B cell (primary cell): ENCODE measurements around the gene NFIC. TPM values are rescaled to one million over a fixed set of nuclear protein-coding genes. Genes with fewer than 3 reads are reported as not detected.

Experiments
- ATAC-seq: fragments of 200-7000 bp; cut with Tn5 transposase; one replicate; pipeline ENCODE4 v1.10.0; 2021; ENCODE audit warnings: low read depth, mild to moderate bottlenecking, moderate number of reproducible peaks, moderate library complexity
- CTCF ChIA-PET: fragments of 350-600 bp; sonication (Branson Sonifier 250); formaldehyde crosslinking; loops from one replicate; lab custom pipeline; 2021; ENCODE audit warnings: antibody characterized with exemption, inconsistent platforms; lab: Charles Lee
- POLR2A ChIA-PET: fragments of 350-600 bp; sonication (Branson Sonifier 250); formaldehyde crosslinking; loops from one replicate; lab custom pipeline; 2021; ENCODE audit warnings: antibody characterized with exemption; lab: Charles Lee
- DNase-seq: peaks from one replicate; pipeline ENCODE4 v3.0.0; 2013
- H2AFZ ChIP-seq: 2 replicates; pipeline ENCODE4 v1.6.1; 2012; ENCODE audit warnings: mild to moderate bottlenecking, low read depth, low read length; ENCODE audit not compliant: insufficient read depth, poor library complexity, severe bottlenecking
- H3K27ac ChIP-seq, 2 donors: 1 replicate in 1 of 2; 2 replicates in 1 of 2; pipeline ENCODE4 v1.5.1; 2012 to 2013; ENCODE audit warnings: low read length in 2 of 2, mild to moderate bottlenecking in 2 of 2, moderate library complexity in 1 of 2
- H3K27me3 ChIP-seq, 4 experiments: fragments of 200-600 bp in 1 of 4; sonication (generic) in 1 of 4; replicated peaks in 1 of 4; 1 replicate in 2 of 4; 2 replicates in 2 of 4; pipeline versions ENCODE4 v1.6.1 to v1.7.0; 2013 to 2016; ENCODE audit warnings: low read length in 3 of 4, mild to moderate bottlenecking in 2 of 4, mixed read lengths in 1 of 4, moderate library complexity in 1 of 4; ENCODE audit not compliant: insufficient read depth in 4 of 4, control insufficient read depth in 3 of 4; ENCODE audit errors: control extremely low read depth in 1 of 4
- H3K36me3 ChIP-seq, 2 experiments: replicated peaks in 1 of 2; 1 replicate in 1 of 2; 2 replicates in 1 of 2; pipeline versions ENCODE4 v1.6.1 to v1.7.1; 2013; ENCODE audit warnings: low read length in 1 of 2; ENCODE audit not compliant: insufficient read depth in 2 of 2, control insufficient read depth in 1 of 2; ENCODE audit errors: control extremely low read depth in 1 of 2, extremely low read depth in 1 of 2
- H3K4me1 ChIP-seq, 2 donors: fragments of 200-600 bp in 1 of 2; sonication (generic) in 1 of 2; 1 replicate in 1 of 2; 2 replicates in 1 of 2; pipeline versions ENCODE4 v1.5.1 to v1.6.1; 2013 to 2017; ENCODE audit warnings: low read length in 2 of 2; ENCODE audit not compliant: control insufficient read depth in 2 of 2, insufficient read depth in 2 of 2
- H3K4me2 ChIP-seq: replicated peaks from 2 replicates; pipeline ENCODE3; 2012; ENCODE audit warnings: mild to moderate bottlenecking, low read depth, low read length; ENCODE audit not compliant: poor library complexity, severe bottlenecking
- H3K4me3 ChIP-seq, 5 experiments: fragments of 200-600 bp in 1 of 5; sonication (generic) in 1 of 5; 1 replicate in 3 of 5; 2 replicates in 2 of 5; pipeline versions ENCODE4 v1.5.1 to v1.7.0; 2011 to 2016; ENCODE audit warnings: low read length in 4 of 5, mild to moderate bottlenecking in 4 of 5, low read depth in 2 of 5, control low read depth in 1 of 5, moderate library complexity in 1 of 5; ENCODE audit not compliant: insufficient read depth in 1 of 5; ENCODE audit errors: control extremely low read depth in 1 of 5, extremely low read depth in 1 of 5
- H3K79me2 ChIP-seq: fragments of 200-600 bp; sonication (generic); one replicate; pipeline ENCODE4 v1.6.0; 2016; ENCODE audit warnings: low read length; ENCODE audit not compliant: control insufficient read depth, insufficient read depth
- H3K9ac ChIP-seq: fragments of 200-600 bp; sonication (generic); 2 replicates; pipeline ENCODE4 v1.6.1; 2017; ENCODE audit warnings: mild to moderate bottlenecking, low read length, moderate library complexity
- H3K9me3 ChIP-seq, 3 donors: one replicate each; pipeline versions ENCODE4 v1.6.1 to v1.7.1; 2013; ENCODE audit warnings: low read length in 2 of 3; ENCODE audit not compliant: control insufficient read depth in 2 of 3, insufficient read depth in 1 of 3; ENCODE audit errors: control extremely low read depth in 1 of 3
- H4K20me1 ChIP-seq: 2 replicates; pipeline ENCODE4 v1.6.0; 2012; ENCODE audit warnings: mild to moderate bottlenecking, low read length; ENCODE audit not compliant: insufficient read depth, control insufficient read depth, poor library complexity, severe bottlenecking
- H3K27ac Mint-ChIP-seq: one replicate; pipeline ENCODE4 v1.8.0; 2021; ENCODE audit warnings: mixed read lengths
- H3K27me3 Mint-ChIP-seq: one replicate; pipeline ENCODE4 v1.8.0; 2021; ENCODE audit warnings: mixed read lengths
- H3K4me1 Mint-ChIP-seq: one replicate; pipeline ENCODE4 v1.8.0; 2021; ENCODE audit warnings: mixed read lengths
- H3K4me3 Mint-ChIP-seq: one replicate; pipeline ENCODE4 v1.8.0; 2021; ENCODE audit warnings: mixed read lengths
- H3K9me3 Mint-ChIP-seq: one replicate; pipeline ENCODE4 v1.8.0; 2022; ENCODE audit warnings: mixed read lengths; ENCODE audit not compliant: insufficient read depth
- CTCF ChIP-seq: fragments of 200-600 bp; IDR thresholded peaks from one replicate; pipeline ENCODE4 v1.8.0; 2022; ENCODE audit warnings: antibody characterized with exemption, mild to moderate bottlenecking
- EZH2 ChIP-seq: IDR thresholded peaks from 2 replicates; pipeline ENCODE4 v1.6.1; 2012; ENCODE audit warnings: borderline replicate concordance, low read depth, mild to moderate bottlenecking, moderate library complexity, low read length; ENCODE audit not compliant: insufficient read depth, poor library complexity, severe bottlenecking
- WGBS: methylation state at CpG from one replicate; pipeline ENCODE4 v1.1.5; 2013; ENCODE audit warnings: missing lambda C conversion rate; ENCODE audit not compliant: insufficient coverage; 5-methylcytosine and 5-hydroxymethylcytosine counted together
- intact Hi-C: fragments of 100-400 bp; cut with micrococcal nuclease; formaldehyde crosslinking; loops from one replicate; pipeline ENCODE4 v1.10.0; 2022
- polyA plus RNA-seq: library from polyadenylated mRNA; depleted of rRNA; stranded (reverse); fragments of >200 nt; gene quantifications from 2 replicates; pipeline ENCODE4 v1.2.3, GENCODE V29; 2012
- total RNA-seq, 2 donors: library from RNA; stranded (reverse); fragments of 120-200 nt in 1 of 2; gene quantifications; 1 replicate in 1 of 2; 2 replicates in 1 of 2; pipeline versions ENCODE4 v1.2.3 to v1.2.4, GENCODE V29; 2013 to 2022

NFIC gene
- total and polyA plus RNA-seq, 2 donors (not counting 1 experiment from before 2014, with no cell fraction given) = 3.8 to 23.6 TPM

GRCh38 chr19:3368848-3369336 lies 2.5 kb downstream of the NFIC start:
- ChIA-PET POLR2A (no interaction called here), CTCF (no interaction called here)
- 58% methylated on average over 2 of the region's 4 CpGs for WGBS
- no peak for DNase-seq
- ATAC-seq = no peak
- Histone ChIP-seq H3K79me2 (peaks cover 62% of the 10 kb centered on the region), H3K9me3 (peaks cover 0 to 3% (median 0%) of the 10 kb centered on the region in 3 donors), H3K4me3 (peak overlapping the region in 1 of 5 experiments; percentile 13), H3K27me3 (peaks cover 0 to 27% (median 11%) of the 10 kb centered on the region in 4 experiments), H3K4me1 (peaks cover 39 to 42% of the 10 kb centered on the region in 2 donors), H4K20me1 (peaks cover 78% of the 10 kb centered on the region), H2AFZ (peak overlapping the region; percentile 43), H3K9ac (peak overlapping the region; percentile 42), H3K27ac (no peak overlapping the region), H3K4me2 (peak overlapping the region; percentile 65), H3K36me3 (no peaks in the 10 kb centered on the region)
- H3K4me1 Mint-ChIP-seq = peaks cover 42% of the 10 kb centered on the region
- H3K9me3 Mint-ChIP-seq = no peaks in the 10 kb centered on the region
- TF ChIP-seq CTCF (no peak), EZH2 (no peak)
- intact Hi-C loops = loop anchor here (10.0 kb wide), 1 partner anchor 854 kb away; no protein-coding TSS in a partner anchor
- no peak overlapping the region for H3K27ac Mint-ChIP-seq
- H3K4me3 Mint-ChIP-seq = peak overlapping the region; percentile 83
- H3K27me3 Mint-ChIP-seq = peaks cover 26% of the 10 kb centered on the region
